GM18867 (cell line): ENCODE data around the gene EEIG1.

ENCODE experiments used
- ATAC-seq: cut with Tn5 transposase; IDR thresholded peaks from one replicate; pipeline ENCODE4 v1.9.1; 2021; ENCODE audit warnings: mild to moderate bottlenecking, moderate library complexity; ENCODE audit not compliant: unreplicated experiment

EEIG1 gene

GRCh38 chr9:127942216-127943010, 38.4 kb downstream of the EEIG1 start:
- ATAC-seq, result no peak

GRCh38 chr9:127941961-127942215, 38.9 kb downstream of the EEIG1 start:
- ATAC-seq, result no peak

GRCh38 chr9:127941062-127941960, 39.5 kb downstream of the EEIG1 start:
- ATAC-seq, result no peak

- no peak for ATAC-seq
Measured at GRCh38 chr9:127940593-127940992, 40.2 kb downstream of the EEIG1 start.

GRCh38 chr9:127938298-127938690, 42.5 kb downstream of the EEIG1 start:
- ATAC-seq, result no peak

GRCh38 chr9:127937388-127938297, 43.1 kb downstream of the EEIG1 start, which contains the start of gene DPM2:
DPM2 (minus strand) TSS chr9:127937854; CDS start chr9:127937820, 34 bp downstream.
- ATAC-seq, result peak; percentile 86

- ATAC-seq, result no peak
Measured at GRCh38 chr9:127937056-127937387, 43.8 kb downstream of the EEIG1 start.

GRCh38 chr9:127936347-127936852, 44.4 kb downstream of the EEIG1 start:
- ATAC-seq, result no peak

- ATAC-seq, result no peak
Measured at GRCh38 chr9:127935765-127936221, 45.0 kb downstream of the EEIG1 start.

GRCh38 chr9:127934986-127935385, 45.8 kb downstream of the EEIG1 start:
- ATAC-seq, result no peak

GRCh38 chr9:127934248-127934647, 46.5 kb downstream of the EEIG1 start:
- ATAC-seq, result no peak

- peak; percentile 14 for ATAC-seq
Measured at GRCh38 chr9:127931092-127931881, 49.5 kb downstream of the EEIG1 start.
